SU-DHL-6 (cell line): Measurements from ENCODE around the gene COL23A1.

ENCODE experiments used
- EZH2phosphoT487 ChIP-seq: fragments of 200-600 bp; sonication (generic), shearing (Covaris generic); conservative IDR thresholded peaks from 2 replicates; pipeline ENCODE4 v1.6.1; 2018; ENCODE audit warnings: mild to moderate bottlenecking, antibody characterized with exemption, low read length, moderate library complexity, mixed read lengths
- TF ChIP-seq, protein P1 (sequence below): fragments of 200-600 bp; sonication (generic); IDR thresholded peaks from one replicate; pipeline ENCODE4 v1.5.1; 2017; ENCODE audit warnings: antibody characterized with exemption, mild to moderate bottlenecking, low read length, moderate library complexity; ENCODE audit not compliant: insufficient read depth, poor library complexity, severe bottlenecking

DNA sequence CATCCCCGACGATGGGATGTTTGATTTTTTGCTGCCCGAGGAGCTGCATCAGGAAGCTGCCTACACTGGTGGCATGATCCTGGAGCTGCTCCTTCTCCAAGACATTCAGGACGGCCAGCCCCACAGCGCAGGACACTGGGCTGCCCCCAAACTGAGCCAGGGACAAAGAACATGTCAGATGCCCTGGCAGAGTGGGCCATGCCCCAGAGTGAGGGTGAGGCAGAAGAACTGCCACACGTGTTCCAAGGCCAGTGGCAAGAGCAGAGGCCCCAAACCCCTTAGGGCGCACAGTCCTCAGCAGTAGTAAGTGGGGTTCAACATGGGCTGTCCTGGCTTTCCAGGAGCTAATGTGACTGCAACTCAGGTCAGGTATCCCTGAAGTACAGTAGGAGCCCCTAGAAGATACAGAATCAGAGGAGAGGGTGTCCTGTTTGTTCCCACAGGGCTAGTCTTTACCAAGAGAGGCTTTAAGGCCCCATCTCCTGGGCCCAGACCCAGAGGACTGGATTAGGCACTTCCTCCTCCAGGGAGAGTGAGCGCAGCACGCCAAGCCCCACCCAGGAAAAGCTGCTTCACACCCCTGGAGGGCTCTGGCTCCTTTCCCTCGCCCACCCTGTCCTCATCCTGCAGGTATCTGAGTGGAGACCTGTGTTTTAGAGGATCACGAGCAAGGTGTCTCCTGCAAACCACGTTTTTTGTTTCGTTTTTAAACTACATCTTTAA lies 374.8 kb downstream of the COL23A1 start:
- TF ChIP-seq, protein P1, sequence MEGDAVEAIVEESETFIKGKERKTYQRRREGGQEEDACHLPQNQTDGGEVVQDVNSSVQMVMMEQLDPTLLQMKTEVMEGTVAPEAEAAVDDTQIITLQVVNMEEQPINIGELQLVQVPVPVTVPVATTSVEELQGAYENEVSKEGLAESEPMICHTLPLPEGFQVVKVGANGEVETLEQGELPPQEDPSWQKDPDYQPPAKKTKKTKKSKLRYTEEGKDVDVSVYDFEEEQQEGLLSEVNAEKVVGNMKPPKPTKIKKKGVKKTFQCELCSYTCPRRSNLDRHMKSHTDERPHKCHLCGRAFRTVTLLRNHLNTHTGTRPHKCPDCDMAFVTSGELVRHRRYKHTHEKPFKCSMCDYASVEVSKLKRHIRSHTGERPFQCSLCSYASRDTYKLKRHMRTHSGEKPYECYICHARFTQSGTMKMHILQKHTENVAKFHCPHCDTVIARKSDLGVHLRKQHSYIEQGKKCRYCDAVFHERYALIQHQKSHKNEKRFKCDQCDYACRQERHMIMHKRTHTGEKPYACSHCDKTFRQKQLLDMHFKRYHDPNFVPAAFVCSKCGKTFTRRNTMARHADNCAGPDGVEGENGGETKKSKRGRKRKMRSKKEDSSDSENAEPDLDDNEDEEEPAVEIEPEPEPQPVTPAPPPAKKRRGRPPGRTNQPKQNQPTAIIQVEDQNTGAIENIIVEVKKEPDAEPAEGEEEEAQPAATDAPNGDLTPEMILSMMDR = no peak
- no peak for TF ChIP-seq EZH2phosphoT487
